GM18526 (cell line): ENCODE data around the gene TAF12.

ENCODE experiments used
- POLR2A ChIP-seq: IDR thresholded peaks from 3 replicates; pipeline ENCODE4 v1.6.1; 2011; ENCODE audit not compliant: insufficient read length; ENCODE audit errors: extremely low read depth

TAF12 gene

GRCh38 chr1:28582248-28582615, 60.6 kb downstream of the TAF12 start:
- TF ChIP-seq POLR2A, result no peak

GRCh38 chr1:28581531-28582247, 61.2 kb downstream of the TAF12 start:
- peak; percentile 100 for TF ChIP-seq POLR2A

- no peak for TF ChIP-seq POLR2A
Measured at GRCh38 chr1:28580722-28581530, 61.9 kb downstream of the TAF12 start.

GRCh38 chr1:28579401-28579800, 63.5 kb downstream of the TAF12 start:
- TF ChIP-seq POLR2A, result no peak

GRCh38 chr1:28578696-28579218, 64.1 kb downstream of the TAF12 start:
- TF ChIP-seq POLR2A, result no peak

GRCh38 chr1:28577738-28578536, 64.9 kb downstream of the TAF12 start:
- TF ChIP-seq POLR2A, result peak; percentile 22

- peak; percentile 53 for TF ChIP-seq POLR2A
Measured at GRCh38 chr1:28577052-28577678, 65.7 kb downstream of the TAF12 start.

GRCh38 chr1:28573564-28573963, 69.3 kb downstream of the TAF12 start:
- no peak for TF ChIP-seq POLR2A

- TF ChIP-seq POLR2A, result no peak
Measured at GRCh38 chr1:28571911-28572310, 71.0 kb downstream of the TAF12 start.

- no peak for TF ChIP-seq POLR2A
Measured at GRCh38 chr1:28566931-28567330, 75.9 kb downstream of the TAF12 start.

GRCh38 chr1:28565726-28566125, 77.1 kb downstream of the TAF12 start:
- TF ChIP-seq POLR2A, result no peak

GRCh38 chr1:28565040-28565439, 77.8 kb downstream of the TAF12 start:
- no peak for TF ChIP-seq POLR2A

GRCh38 chr1:28564310-28564709, 78.6 kb downstream of the TAF12 start:
- TF ChIP-seq POLR2A, result no peak

- TF ChIP-seq POLR2A, result no peak
Measured at GRCh38 chr1:28560886-28561285, 82.0 kb downstream of the TAF12 start.
